Left ventricle myocardium inferior (tissue), 1 donor: Measurements from ENCODE around the gene PPP2R5A. TPM values are rescaled to one million over a fixed set of nuclear protein-coding genes. Genes with fewer than 3 reads are reported as not detected.

Source experiments
- DNase-seq: peaks from one replicate; pipeline ENCODE4 v3.0.0-alpha.2; 2020
- H3K27ac ChIP-seq: fragments of 200-600 bp; replicated peaks from 2 replicates; pipeline ENCODE4 v1.8.0; 2021
- H3K27me3 ChIP-seq: fragments of 200-600 bp; 2 replicates; pipeline ENCODE4 v1.8.0; 2021; ENCODE audit warnings: low read depth
- H3K36me3 ChIP-seq: fragments of 200-600 bp; 2 replicates; pipeline ENCODE4 v1.8.0; 2021
- H3K4me1 ChIP-seq: fragments of 200-600 bp; 2 replicates; pipeline ENCODE4 v1.8.0; 2021
- H3K4me3 ChIP-seq: fragments of 200-600 bp; 2 replicates; pipeline ENCODE4 v1.8.0; 2021; ENCODE audit warnings: mild to moderate bottlenecking, moderate library complexity
- H3K9me3 ChIP-seq: fragments of 200-600 bp; replicated peaks from 2 replicates; pipeline ENCODE4 v1.8.0; 2021
- CTCF ChIP-seq: fragments of 200-600 bp; IDR thresholded peaks from 2 replicates; pipeline ENCODE4 v1.8.0; 2021; ENCODE audit warnings: antibody characterized with exemption, mild to moderate bottlenecking, borderline replicate concordance
- intact Hi-C: fragments of 100-400 bp; cut with micrococcal nuclease; formaldehyde crosslinking; loops from one replicate; pipeline ENCODE4 v1.11.0; 2022
- total RNA-seq: library from RNA; stranded (reverse); fragmentation: NEBNext Ultra II Directional; extraction: Animal tissue kit (Norgen Biotek cat#: 25700); gene quantifications from one replicate; pipeline ENCODE4 v1.2.1, GENCODE V29; 2021
- donor health status: DM: no; HTN: yes; CAD: no; lungs with severe emphysema.

PPP2R5A gene
- total RNA-seq, 1 donor from 2014 or later, result 69.3 TPM

GRCh38 chr1:212281590-212281989 is 3.6 kb upstream of the PPP2R5A start:
- Histone ChIP-seq H3K4me1 (peaks cover 20% of the 10 kb centered on the region), H3K27me3 (no peaks in the 10 kb centered on the region), H3K27ac (no peak overlapping the region), H3K4me3 (no peak overlapping the region), H3K9me3 (no peaks in the 10 kb centered on the region), H3K36me3 (no peaks in the 10 kb centered on the region)
- no peak for TF ChIP-seq CTCF
- no peak for DNase-seq
- intact Hi-C loops, result loop anchor here (10.0 kb wide), 1 partner anchor 117 kb away; no protein-coding TSS in a partner anchor

- DNase-seq, result no peak
- no peak for TF ChIP-seq CTCF
- Histone ChIP-seq H3K27me3 (no peaks in the 10 kb centered on the region), H3K27ac (peak overlapping the region; percentile 99), H3K36me3 (no peaks in the 10 kb centered on the region), H3K4me3 (peak overlapping the region; percentile 94), H3K4me1 (peaks cover 40% of the 10 kb centered on the region), H3K9me3 (no peaks in the 10 kb centered on the region)
- intact Hi-C loops, result loop anchor here (10.0 kb wide), 1 partner anchor 119 kb away; no protein-coding TSS in a partner anchor
Measured at GRCh38 chr1:212283741-212284140, 1.5 kb upstream of the PPP2R5A start.

- Histone ChIP-seq H3K4me3 (peak overlapping the region; percentile 94), H3K27me3 (no peaks in the 10 kb centered on the region), H3K27ac (peak overlapping the region; percentile 99), H3K4me1 (peaks cover 46% of the 10 kb centered on the region), H3K36me3 (no peaks in the 10 kb centered on the region), H3K9me3 (no peaks in the 10 kb centered on the region)
- intact Hi-C loops, result loop anchor here (10.0 kb wide), 1 partner anchor 120 kb away; no protein-coding TSS in a partner anchor
- DNase-seq, result no peak
- TF ChIP-seq CTCF, result no peak
Measured at GRCh38 chr1:212284332-212284743, 872 bp upstream of the PPP2R5A start.

GRCh38 chr1:212285685-212286555 is 710 bp downstream of the PPP2R5A start:
- TF ChIP-seq CTCF, result no peak
- H3K27ac ChIP-seq, result peak overlapping the region; percentile 99
- intact Hi-C loops, result loop anchor here (10.0 kb wide), 1 partner anchor 121 kb away; no protein-coding TSS in a partner anchor
- H3K4me1 ChIP-seq, result peaks cover 62% of the 10 kb centered on the region
- DNase-seq, result peak; percentile 66
- H3K4me3 ChIP-seq, result peak overlapping the region; percentile 94
- no peaks in the 10 kb centered on the region for H3K9me3 ChIP-seq
- no peaks in the 10 kb centered on the region for H3K27me3 ChIP-seq
- no peaks in the 10 kb centered on the region for H3K36me3 ChIP-seq

GRCh38 chr1:212286556-212287131 is 1.4 kb downstream of the PPP2R5A start:
- DNase-seq, result no peak
- Histone ChIP-seq H3K27ac (peak overlapping the region; percentile 99), H3K9me3 (no peaks in the 10 kb centered on the region), H3K36me3 (no peaks in the 10 kb centered on the region), H3K4me3 (peak overlapping the region; percentile 94), H3K27me3 (no peaks in the 10 kb centered on the region), H3K4me1 (peaks cover 69% of the 10 kb centered on the region)
- intact Hi-C loops, result loop anchor here (10.0 kb wide), 1 partner anchor 122 kb away; no protein-coding TSS in a partner anchor
- no peak for TF ChIP-seq CTCF
